WTC11 (cell line): ENCODE results near the gene MYO1H. TPM values are rescaled to one million over a fixed set of nuclear protein-coding genes. Genes with fewer than 3 reads are reported as not detected.

ENCODE experiments used
- ATAC-seq: fragments of 200-7000 bp; cut with Tn5 transposase; 2 replicates; pipeline ENCODE4 v1.10.0; 2021; ENCODE audit warnings: mild to moderate bottlenecking, moderate library complexity
- CTCF ChIA-PET: fragments of 300-600 bp; sonication (Branson Sonifier 250); formaldehyde crosslinking; loops from one replicate; lab custom pipeline; 2021; ENCODE audit warnings: antibody characterized with exemption; lab: Charles Lee
- POLR2A ChIA-PET: fragments of 350-600 bp; sonication (Branson Sonifier 250); formaldehyde crosslinking; loops from one replicate; lab custom pipeline; 2021; ENCODE audit warnings: antibody characterized with exemption; lab: Charles Lee
- DNase-seq: peaks from one replicate; pipeline ENCODE4 v3.0.0; 2021; ENCODE audit warnings: low spot score
- H3K27ac Mint-ChIP-seq: 2 replicates; pipeline ENCODE4 v1.8.0; 2021; ENCODE audit warnings: mixed read lengths
- H3K27me3 Mint-ChIP-seq: 2 replicates; pipeline ENCODE4 v1.8.0; 2021; ENCODE audit warnings: low read depth, mild to moderate bottlenecking, moderate library complexity, mixed read lengths
- H3K36me3 Mint-ChIP-seq: 2 replicates; pipeline ENCODE4 v1.8.0; 2021; ENCODE audit warnings: mixed read lengths
- H3K4me1 Mint-ChIP-seq: 2 replicates; pipeline ENCODE4 v1.8.0; 2022; ENCODE audit warnings: mixed read lengths
- H3K4me3 Mint-ChIP-seq: 2 replicates; pipeline ENCODE4 v1.8.0; 2021; ENCODE audit warnings: mild to moderate bottlenecking, moderate library complexity, mixed read lengths
- H3K9me3 Mint-ChIP-seq: 2 replicates; pipeline ENCODE4 v1.8.0; 2021; ENCODE audit warnings: mixed read lengths
- CBFB ChIP-seq: sonication (generic); formaldehyde crosslinking; IDR thresholded peaks from 2 replicates; pipeline ENCODE4 v1.8.1; 2022; ENCODE audit warnings: mild to moderate bottlenecking, low read depth, missing genetic modification reagents
- CTCF ChIP-seq: fragments of 200-600 bp; IDR thresholded peaks from 2 replicates; pipeline ENCODE4 v1.8.0; 2022; ENCODE audit warnings: antibody characterized with exemption
- E2F4 ChIP-seq: sonication (generic); formaldehyde crosslinking; IDR thresholded peaks from 2 replicates; pipeline ENCODE4 v1.8.1; 2022; ENCODE audit warnings: low read depth, mild to moderate bottlenecking, moderate library complexity, missing genetic modification reagents, borderline replicate concordance
- ERG ChIP-seq: fragments of 250-450 bp; sonication (Bioruptor Pico); IDR thresholded peaks from 2 replicates; pipeline ENCODE4 v1.8.0; 2021; ENCODE audit warnings: mild to moderate bottlenecking
- ESRRA ChIP-seq: sonication (generic); formaldehyde crosslinking; IDR thresholded peaks from 2 replicates; pipeline ENCODE4 v1.8.1; 2022; ENCODE audit warnings: mild to moderate bottlenecking, missing genetic modification reagents, borderline replicate concordance
- ETV6 ChIP-seq: sonication (generic); formaldehyde crosslinking; IDR thresholded peaks from 2 replicates; pipeline ENCODE4 v1.8.1; 2022; ENCODE audit warnings: mild to moderate bottlenecking, missing genetic modification reagents
- GRHL2 ChIP-seq: fragments of 250-450 bp; sonication (Bioruptor Pico); IDR thresholded peaks from 2 replicates; pipeline ENCODE4 v1.8.0; 2022; ENCODE audit warnings: mild to moderate bottlenecking, moderate library complexity; ENCODE audit not compliant: insufficient replicate concordance, severe bottlenecking
- NFYB ChIP-seq: sonication (generic); formaldehyde crosslinking; conservative IDR thresholded peaks from 2 replicates; pipeline ENCODE4 v1.8.0; 2022; ENCODE audit warnings: low read depth, missing genetic modification reagents
- NR1H2 ChIP-seq: sonication (generic); formaldehyde crosslinking; IDR thresholded peaks from 2 replicates; pipeline ENCODE4 v1.9.0; 2021; ENCODE audit warnings: mild to moderate bottlenecking, moderate library complexity, missing genetic modification reagents
- PREB ChIP-seq: sonication (generic); formaldehyde crosslinking; IDR thresholded peaks from 2 replicates; pipeline ENCODE4 v1.8.1; 2022; ENCODE audit warnings: mild to moderate bottlenecking, missing genetic modification reagents, moderate library complexity, borderline replicate concordance
- RELA ChIP-seq: sonication (generic); formaldehyde crosslinking; IDR thresholded peaks from 2 replicates; pipeline ENCODE4 v1.8.1; 2022; ENCODE audit warnings: missing genetic modification reagents, mild to moderate bottlenecking, borderline replicate concordance
- RORB ChIP-seq: fragments of 250-450 bp; sonication (Bioruptor Pico); IDR thresholded peaks from 2 replicates; pipeline ENCODE4 v1.9.0; 2021; ENCODE audit warnings: mild to moderate bottlenecking
- SMAD3 ChIP-seq: sonication (generic); formaldehyde crosslinking; IDR thresholded peaks from 2 replicates; pipeline ENCODE4 v1.8.0; 2022; ENCODE audit warnings: missing genetic modification reagents, mild to moderate bottlenecking, borderline replicate concordance
- ZBTB21 ChIP-seq: sonication (generic); formaldehyde crosslinking; IDR thresholded peaks from 2 replicates; pipeline ENCODE4 v1.8.1; 2023; ENCODE audit warnings: mild to moderate bottlenecking, missing genetic modification reagents, borderline replicate concordance
- ZNF219 ChIP-seq: sonication (generic); formaldehyde crosslinking; IDR thresholded peaks from 2 replicates; pipeline ENCODE4 v1.8.0; 2023; ENCODE audit warnings: missing genetic modification reagents, mild to moderate bottlenecking, borderline replicate concordance
- ZNF281 ChIP-seq: sonication (generic); formaldehyde crosslinking; IDR thresholded peaks from 2 replicates; pipeline ENCODE4 v1.8.0; 2023; ENCODE audit warnings: mild to moderate bottlenecking, missing genetic modification reagents
- total RNA-seq: library from RNA; stranded (reverse); gene quantifications from 3 replicates; pipeline ENCODE4 v1.2.3, GENCODE V29; 2021
- TF ChIP-seq, protein P1 (sequence below): sonication (generic); formaldehyde crosslinking; IDR thresholded peaks from 2 replicates; pipeline ENCODE4 v1.8.1; 2023; ENCODE audit warnings: mild to moderate bottlenecking, missing genetic modification reagents, moderate library complexity
- TF ChIP-seq, protein P2 (sequence below): sonication (generic); formaldehyde crosslinking; IDR thresholded peaks from 2 replicates; pipeline ENCODE4 v1.8.1; 2022; ENCODE audit warnings: mild to moderate bottlenecking, moderate library complexity, missing genetic modification reagents
- TF ChIP-seq, protein P3 (sequence below): sonication (generic); formaldehyde crosslinking; conservative IDR thresholded peaks from 2 replicates; pipeline ENCODE4 v1.8.1; 2022; ENCODE audit warnings: mild to moderate bottlenecking, missing genetic modification reagents
- TF ChIP-seq, protein P4 (sequence below): fragments of 250-450 bp; sonication (Bioruptor Pico); IDR thresholded peaks from 2 replicates; pipeline ENCODE4 v2.1.2; 2022; ENCODE audit warnings: mild to moderate bottlenecking, moderate library complexity

MYO1H gene
- total RNA-seq, 1 experiment from 2014 or later: 0.44 TPM

DNA sequence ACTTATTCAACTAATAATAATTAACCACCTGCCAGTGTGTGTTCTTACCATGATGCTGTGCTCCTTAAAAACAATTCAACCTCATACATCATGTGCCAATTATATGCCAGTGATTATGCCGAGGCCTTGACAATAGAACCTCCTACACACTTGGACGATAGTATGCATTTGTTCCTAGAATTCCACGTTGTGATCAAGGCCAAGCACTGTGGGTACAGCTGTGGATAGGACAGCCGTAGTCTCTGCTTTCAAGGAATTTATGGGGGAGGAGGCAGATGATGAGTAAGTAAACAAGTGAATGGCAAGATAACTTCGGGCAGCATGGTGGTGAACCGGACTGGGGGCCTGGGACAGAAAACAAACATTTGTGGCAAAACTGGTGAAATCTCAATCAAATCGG lies 18.0 kb upstream of the MYO1H start:
- DNase-seq (no peak), ATAC-seq (no peak)
- Mint-ChIP-seq H3K27me3 (no peaks in the 10 kb centered on the region), H3K27ac (no peak overlapping the region), H3K9me3 (no peaks in the 10 kb centered on the region)
- CTCF ChIA-PET: no interaction called here
- POLR2A ChIA-PET: no interaction called here
- TF ChIP-seq NR1H2 (CRISPR knock-in tag) (no peak), CTCF (no peak), PREB (CRISPR knock-in tag) (no peak), ESRRA (CRISPR knock-in tag) (no peak), CBFB (CRISPR knock-in tag) (no peak), ETV6 (CRISPR knock-in tag) (no peak), ZNF281 (CRISPR knock-in tag) (no peak), NFYB (CRISPR knock-in tag) (no peak)
- TF ChIP-seq, protein P1, sequence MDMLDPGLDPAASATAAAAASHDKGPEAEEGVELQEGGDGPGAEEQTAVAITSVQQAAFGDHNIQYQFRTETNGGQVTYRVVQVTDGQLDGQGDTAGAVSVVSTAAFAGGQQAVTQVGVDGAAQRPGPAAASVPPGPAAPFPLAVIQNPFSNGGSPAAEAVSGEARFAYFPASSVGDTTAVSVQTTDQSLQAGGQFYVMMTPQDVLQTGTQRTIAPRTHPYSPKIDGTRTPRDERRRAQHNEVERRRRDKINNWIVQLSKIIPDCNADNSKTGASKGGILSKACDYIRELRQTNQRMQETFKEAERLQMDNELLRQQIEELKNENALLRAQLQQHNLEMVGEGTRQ (CRISPR knock-in tag): no peak
- TF ChIP-seq, protein P2, sequence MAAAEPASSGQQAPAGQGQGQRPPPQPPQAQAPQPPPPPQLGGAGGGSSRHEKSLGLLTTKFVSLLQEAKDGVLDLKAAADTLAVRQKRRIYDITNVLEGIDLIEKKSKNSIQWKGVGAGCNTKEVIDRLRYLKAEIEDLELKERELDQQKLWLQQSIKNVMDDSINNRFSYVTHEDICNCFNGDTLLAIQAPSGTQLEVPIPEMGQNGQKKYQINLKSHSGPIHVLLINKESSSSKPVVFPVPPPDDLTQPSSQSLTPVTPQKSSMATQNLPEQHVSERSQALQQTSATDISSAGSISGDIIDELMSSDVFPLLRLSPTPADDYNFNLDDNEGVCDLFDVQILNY (CRISPR knock-in tag): no peak
- TF ChIP-seq, all 79 proteins: peak for 0
- H3K4me1 Mint-ChIP-seq: peaks cover 6% of the 10 kb centered on the region; the same call in 1 of the 2 replicates
- no peak overlapping the region for H3K4me3 Mint-ChIP-seq
- H3K36me3 Mint-ChIP-seq: no peaks in the 10 kb centered on the region

DNA sequence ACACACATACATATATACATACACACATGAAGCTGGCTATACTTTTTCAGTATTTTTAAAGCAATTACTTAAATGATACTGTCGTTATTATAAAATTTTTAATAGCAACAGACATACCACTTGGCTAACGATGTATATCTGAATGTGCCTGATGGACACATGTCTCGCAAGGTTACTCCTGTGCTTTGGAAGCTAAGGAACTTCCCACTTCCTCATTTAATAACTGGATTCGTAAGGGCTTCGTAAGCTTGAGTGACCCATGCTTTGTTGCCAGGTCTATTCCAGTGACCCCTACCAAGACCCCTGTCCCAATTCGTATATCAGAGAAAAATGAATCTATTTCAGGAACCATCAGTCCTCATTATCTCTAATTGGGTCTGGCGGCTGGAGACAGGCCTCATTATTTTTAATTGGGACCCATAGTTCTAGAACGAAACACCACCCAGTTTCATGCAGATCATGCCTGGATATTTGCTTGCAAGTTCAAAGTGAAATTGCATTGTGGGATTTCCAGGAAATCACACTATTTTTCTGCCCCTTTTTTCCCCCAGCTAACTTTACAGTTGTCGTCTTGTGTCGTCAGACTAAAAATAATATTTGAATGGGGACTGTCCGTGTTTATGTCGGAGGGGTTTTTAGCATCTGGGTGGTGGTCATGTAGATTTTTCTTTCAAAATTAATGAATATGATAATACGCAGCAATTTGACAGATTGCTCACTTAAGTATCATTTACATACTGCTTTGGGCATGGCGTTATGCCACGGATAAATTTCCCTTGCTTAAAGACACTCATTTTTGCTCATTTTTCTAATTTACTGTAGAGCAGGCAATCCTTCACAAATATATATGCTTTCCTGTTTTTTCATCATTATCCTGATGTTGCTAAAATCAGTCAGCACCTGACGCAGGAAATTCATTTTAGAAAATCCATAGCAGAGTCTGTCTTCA lies 17.1 kb upstream of the MYO1H start:
- Mint-ChIP-seq H3K27ac (no peak overlapping the region), H3K27me3 (no peaks in the 10 kb centered on the region), H3K36me3 (no peaks in the 10 kb centered on the region), H3K4me1 (peaks cover 6% of the 10 kb centered on the region; the same call in 1 of the 2 replicates), H3K4me3 (no peak overlapping the region), H3K9me3 (peaks cover 5% of the 10 kb centered on the region; the same call in 1 of the 2 replicates)
- DNase-seq (no peak), ATAC-seq (no peak)
- ChIA-PET POLR2A (no interaction called here), CTCF (interaction anchor here (0.8 to 2.3 kb wide), 4 partner anchors 13 to 67 kb away, joined by 3 to 12 read pairs (median 4); no protein-coding TSS in a partner anchor)
- TF ChIP-seq, protein P3, sequence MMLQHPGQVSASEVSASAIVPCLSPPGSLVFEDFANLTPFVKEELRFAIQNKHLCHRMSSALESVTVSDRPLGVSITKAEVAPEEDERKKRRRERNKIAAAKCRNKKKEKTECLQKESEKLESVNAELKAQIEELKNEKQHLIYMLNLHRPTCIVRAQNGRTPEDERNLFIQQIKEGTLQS (CRISPR knock-in tag): no peak
- TF ChIP-seq NFYB (CRISPR knock-in tag) (no peak), SMAD3 (CRISPR knock-in tag) (no peak), GRHL2 (CRISPR knock-in tag) (no peak), E2F4 (CRISPR knock-in tag) (no peak), ZBTB21 (CRISPR knock-in tag) (no peak), ZNF219 (CRISPR knock-in tag) (no peak), RELA (no peak), ERG (CRISPR knock-in tag) (no peak), RORB (CRISPR knock-in tag) (no peak)
- TF ChIP-seq, protein P4, sequence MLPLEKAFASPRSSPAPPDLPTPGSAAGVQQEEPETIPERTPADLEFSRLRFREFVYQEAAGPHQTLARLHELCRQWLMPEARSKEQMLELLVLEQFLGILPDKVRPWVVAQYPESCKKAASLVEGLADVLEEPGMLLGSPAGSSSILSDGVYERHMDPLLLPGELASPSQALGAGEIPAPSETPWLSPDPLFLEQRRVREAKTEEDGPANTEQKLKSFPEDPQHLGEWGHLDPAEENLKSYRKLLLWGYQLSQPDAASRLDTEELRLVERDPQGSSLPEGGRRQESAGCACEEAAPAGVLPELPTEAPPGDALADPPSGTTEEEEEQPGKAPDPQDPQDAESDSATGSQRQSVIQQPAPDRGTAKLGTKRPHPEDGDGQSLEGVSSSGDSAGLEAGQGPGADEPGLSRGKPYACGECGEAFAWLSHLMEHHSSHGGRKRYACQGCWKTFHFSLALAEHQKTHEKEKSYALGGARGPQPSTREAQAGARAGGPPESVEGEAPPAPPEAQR (CRISPR knock-in tag): no peak
